Kidney epithelial cell (primary cell): ENCODE data around the gene ELF1. TPM values are rescaled to one million over a fixed set of nuclear protein-coding genes. Genes with fewer than 3 reads are reported as not detected.
"Not testable (repeated sequence)": the region's sequence is repeated elsewhere in the genome, so short reads cannot be mapped to it uniquely, and the experiment has no call there.

Experiments
- DNase-seq: peaks from one replicate; pipeline ENCODE4 v3.0.0-alpha.2; 2010; ENCODE audit warnings: low read depth
- H3K27me3 ChIP-seq: 2 replicates; pipeline ENCODE4 v1.6.0; 2011; ENCODE audit warnings: low read length; ENCODE audit not compliant: control insufficient read depth, insufficient read depth
- H3K36me3 ChIP-seq: 2 replicates; pipeline ENCODE4 v1.5.1; 2011; ENCODE audit warnings: low read length; ENCODE audit not compliant: control insufficient read depth, insufficient read depth
- H3K4me3 ChIP-seq: 2 replicates; pipeline ENCODE4 v1.5.1; 2011; ENCODE audit warnings: low read depth, mild to moderate bottlenecking, control low read depth, low read length
- CTCF ChIP-seq: IDR thresholded peaks from 2 replicates; pipeline ENCODE4 v1.5.1; 2011; ENCODE audit warnings: mild to moderate bottlenecking, moderate library complexity, low read length, control low read depth, inconsistent platforms; ENCODE audit not compliant: insufficient read depth, poor library complexity, severe bottlenecking
- total RNA-seq: library from RNA; depleted of rRNA; stranded (reverse); fragments of >200 nt; gene quantifications from 2 replicates; pipeline ENCODE4 v1.2.3, GENCODE V29; 2015

ELF1 gene
- total RNA-seq, 1 donor from 2014 or later = 60.6 TPM

GRCh38 chr13:40928980-40929379, 90.1 kb downstream of the ELF1 start:
- no peaks in the 10 kb centered on the region for H3K27me3 ChIP-seq
- H3K4me3 ChIP-seq = no peak overlapping the region
- DNase-seq = no peak
- TF ChIP-seq CTCF = no peak
- H3K36me3 ChIP-seq = peaks cover 1% of the 10 kb centered on the region

GRCh38 chr13:40927929-40928328, 91.2 kb downstream of the ELF1 start:
- no peak for TF ChIP-seq CTCF
- H3K36me3 ChIP-seq = no peaks in the 10 kb centered on the region
- no peak overlapping the region for H3K4me3 ChIP-seq
- no peak for DNase-seq
- no peaks in the 10 kb centered on the region for H3K27me3 ChIP-seq

GRCh38 chr13:40923867-40924266, 95.2 kb downstream of the ELF1 start:
- no peak for TF ChIP-seq CTCF
- no peak for DNase-seq
- no peak overlapping the region for H3K4me3 ChIP-seq

GRCh38 chr13:40922437-40923040, 96.6 kb downstream of the ELF1 start:
- DNase-seq = no peak
- no peak for TF ChIP-seq CTCF
- H3K36me3 ChIP-seq = no peaks in the 10 kb centered on the region
- H3K27me3 ChIP-seq = no peaks in the 10 kb centered on the region
- H3K4me3 ChIP-seq = no peak overlapping the region

More at GRCh38 chr13:40923867-40924266, 95.2 kb downstream of the ELF1 start:
- H3K27me3 ChIP-seq = no peaks in the 10 kb centered on the region
- H3K36me3 ChIP-seq = no peaks in the 10 kb centered on the region

GRCh38 chr13:40920826-40921225, 98.3 kb downstream of the ELF1 start:
- no peak for TF ChIP-seq CTCF
- Histone ChIP-seq H3K36me3 (no peaks in the 10 kb centered on the region), H3K27me3 (no peaks in the 10 kb centered on the region), H3K4me3 (peak overlapping the region; percentile 61)
- DNase-seq = no peak

GRCh38 chr13:40919901-40920300, 99.2 kb downstream of the ELF1 start:
- not testable (repeated sequence) for H3K4me3 ChIP-seq, H3K27me3 ChIP-seq, DNase-seq, H3K36me3 ChIP-seq
